ENCODE results near the gene ILKAP.

The ILKAP gene

DNA sequence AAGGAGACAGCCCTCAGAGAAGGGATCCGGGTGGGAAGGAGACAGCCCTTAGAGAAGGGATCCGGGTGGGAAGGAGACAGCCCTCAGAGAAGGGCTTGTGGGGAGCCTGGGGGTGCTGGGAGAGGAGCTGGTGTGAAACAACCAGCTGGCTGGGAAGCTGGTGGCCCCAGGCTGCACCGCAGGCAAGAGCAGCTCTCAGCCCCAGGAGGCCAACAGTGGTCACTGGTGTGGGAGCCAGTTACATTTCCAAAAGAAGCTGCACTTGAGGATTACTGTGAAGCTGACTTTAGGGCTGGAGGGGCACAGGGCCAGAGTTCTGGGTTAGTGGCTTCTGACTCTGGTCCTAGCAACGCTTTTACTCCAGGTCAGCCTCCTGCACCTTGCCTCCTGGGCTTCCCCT lies 33.1 kb upstream of the ILKAP start:
- no peak for DNase-seq

DNA sequence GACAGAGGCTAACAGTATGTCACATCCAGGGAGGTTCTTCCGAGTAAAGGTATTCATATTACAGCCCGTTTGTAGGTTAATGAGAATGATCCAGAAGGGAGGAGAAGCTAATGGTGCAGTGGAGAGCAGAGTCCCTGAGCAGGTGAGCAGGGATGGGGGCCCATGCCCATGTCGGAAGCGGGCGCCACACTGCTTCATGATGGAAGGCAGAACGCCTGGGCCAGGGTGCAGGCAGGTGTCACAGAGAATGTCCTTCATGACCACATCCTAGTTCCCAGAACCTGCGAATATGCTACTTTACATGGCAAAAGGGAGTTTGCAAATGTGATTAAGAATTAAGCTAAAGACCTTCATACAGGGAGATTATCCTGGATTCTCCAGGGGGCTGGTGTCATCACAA lies 32.4 kb upstream of the ILKAP start:
- DNase-seq = no peak

- DNase-seq = no peak
Measured at GRCh38 chr2:238235331-238235732, 31.8 kb upstream of the ILKAP start.

DNA sequence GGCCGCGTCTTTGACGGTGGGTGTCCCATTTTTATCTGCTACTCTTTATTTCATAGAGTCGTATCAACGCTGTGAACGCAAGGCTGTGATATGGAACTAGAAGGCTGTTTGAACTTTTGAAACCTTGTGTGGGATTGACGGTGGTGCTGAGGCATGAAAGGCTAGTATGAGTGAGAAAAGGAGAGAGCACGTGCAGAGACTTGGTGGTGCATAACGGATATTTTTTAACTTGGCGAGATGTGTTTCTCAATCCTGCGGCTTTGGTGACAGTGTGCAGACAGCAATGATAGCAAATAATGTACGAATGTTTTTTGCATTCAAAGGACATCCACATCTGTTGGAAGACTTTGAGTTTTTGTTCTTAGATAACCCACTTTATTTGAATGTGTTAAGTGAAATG lies 30.1 kb upstream of the ILKAP start:
- no peak for DNase-seq

DNA sequence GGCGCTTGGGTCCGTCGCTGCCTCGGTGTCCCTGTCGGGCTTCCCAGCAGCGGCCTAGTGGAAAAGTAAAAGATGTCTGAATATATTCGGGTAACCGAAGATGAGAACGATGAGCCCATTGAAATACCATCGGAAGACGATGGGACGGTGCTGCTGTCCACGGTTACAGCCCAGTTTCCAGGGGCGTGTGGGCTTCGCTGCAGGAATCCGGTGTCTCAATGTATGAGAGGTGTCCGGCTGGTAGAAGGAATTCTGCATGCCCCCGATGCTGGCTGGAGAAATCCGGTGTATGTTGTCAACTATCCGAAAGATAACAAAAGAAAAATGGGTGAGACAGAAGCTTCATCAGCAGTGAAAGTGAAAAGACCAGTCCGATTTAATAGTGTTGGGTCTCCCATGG lies 28.3 kb upstream of the ILKAP start:
- DNase-seq = no peak

DNA sequence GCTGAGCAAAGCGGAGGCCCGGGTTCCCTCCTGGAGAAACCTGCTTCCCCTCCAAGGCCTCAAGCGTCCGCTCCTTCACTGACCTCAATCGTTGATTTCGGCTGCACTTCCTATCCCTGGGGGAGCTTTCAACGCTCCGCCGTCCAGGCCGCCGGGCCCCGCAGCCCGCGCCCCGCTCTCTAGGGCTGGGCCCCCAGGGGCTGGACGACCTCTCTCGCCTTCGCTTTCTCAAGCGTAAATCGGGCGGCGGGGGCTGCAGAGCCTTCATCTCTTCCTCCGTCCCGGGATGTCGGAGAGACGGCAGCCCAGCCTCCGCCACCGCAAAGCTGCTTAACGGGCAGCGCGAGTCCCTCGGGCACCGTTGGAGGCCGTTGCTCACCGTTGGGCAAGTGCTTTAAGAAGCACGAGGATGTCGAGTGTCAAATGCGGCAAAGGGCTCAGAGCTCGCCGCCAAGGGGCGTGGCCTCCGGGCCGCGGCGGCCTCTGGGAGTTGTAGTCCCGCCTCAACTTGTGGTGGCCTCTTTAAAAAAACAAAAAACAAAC lies 27.8 kb upstream of the ILKAP start:
- no peak for DNase-seq

DNA sequence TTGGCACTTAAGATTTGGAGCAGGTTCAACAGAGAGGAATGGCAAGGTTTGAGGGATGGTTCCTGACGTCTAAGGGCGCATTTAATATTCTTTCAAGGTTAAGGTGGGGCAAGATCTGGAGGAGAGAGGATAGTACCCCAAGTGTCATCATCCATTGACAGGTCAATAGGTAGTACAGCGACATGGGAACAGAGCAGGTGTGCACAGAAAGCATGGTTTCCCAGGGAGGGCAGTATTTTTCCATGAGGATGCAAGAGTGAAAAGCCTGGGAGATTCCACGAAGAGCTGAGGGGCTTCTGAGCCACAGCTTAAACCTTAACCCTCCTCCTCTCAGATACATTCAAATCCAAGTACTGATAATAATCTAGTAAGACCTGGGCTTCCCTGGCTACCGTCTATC lies 27.2 kb upstream of the ILKAP start:
- DNase-seq = no peak

GRCh38 chr2:238228700-238229099 lies 25.2 kb upstream of the ILKAP start:
- DNase-seq = no peak

GRCh38 chr2:238227587-238228032 lies 24.1 kb upstream of the ILKAP start:
- no peak for DNase-seq

DNA sequence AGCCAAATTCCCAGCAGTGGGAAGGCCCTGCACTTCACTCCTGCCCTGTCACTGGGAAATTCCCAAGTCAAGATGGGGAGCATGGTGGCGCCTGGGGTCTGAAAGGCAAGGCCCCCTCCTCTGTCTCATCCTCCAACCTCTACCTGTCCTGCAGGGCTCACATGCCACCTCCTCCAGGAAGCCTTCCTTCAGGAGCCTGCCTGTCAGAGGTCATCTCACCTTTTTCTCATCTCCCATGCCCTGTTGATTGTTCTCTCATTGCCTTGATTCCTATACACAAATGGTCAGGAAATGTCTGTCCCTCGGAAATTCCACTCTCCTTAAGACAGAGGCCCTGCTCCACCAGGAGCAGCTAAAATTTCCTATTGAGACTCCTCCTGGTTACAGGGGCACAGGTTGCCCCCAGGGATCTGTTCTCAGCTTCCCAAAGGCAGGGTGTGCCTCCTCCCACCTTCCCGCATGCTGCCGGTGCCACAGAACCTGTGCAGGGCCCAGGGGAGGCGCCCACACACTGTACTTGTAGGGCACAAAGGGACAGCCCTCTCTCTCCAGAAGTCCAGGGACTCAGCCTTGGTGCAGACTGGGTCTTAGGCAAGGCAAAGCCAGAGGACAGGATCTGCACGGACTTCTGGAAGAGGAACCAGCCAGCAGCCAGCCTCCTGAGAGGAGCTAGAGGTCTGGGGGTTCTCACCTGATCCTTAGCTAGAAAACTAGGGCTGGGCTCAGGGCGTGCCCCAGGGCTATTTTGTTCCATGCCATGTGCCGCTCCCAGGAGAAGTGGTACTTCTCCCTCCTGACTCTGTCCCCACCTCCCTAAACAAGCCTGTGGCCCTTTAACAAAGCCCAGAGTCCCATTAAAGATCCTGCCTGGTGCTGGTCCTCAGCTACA lies 23.4 kb upstream of the ILKAP start:
- no peak for DNase-seq

GRCh38 chr2:238225911-238226697 lies 22.6 kb upstream of the ILKAP start:
- DNase-seq = no peak

DNA sequence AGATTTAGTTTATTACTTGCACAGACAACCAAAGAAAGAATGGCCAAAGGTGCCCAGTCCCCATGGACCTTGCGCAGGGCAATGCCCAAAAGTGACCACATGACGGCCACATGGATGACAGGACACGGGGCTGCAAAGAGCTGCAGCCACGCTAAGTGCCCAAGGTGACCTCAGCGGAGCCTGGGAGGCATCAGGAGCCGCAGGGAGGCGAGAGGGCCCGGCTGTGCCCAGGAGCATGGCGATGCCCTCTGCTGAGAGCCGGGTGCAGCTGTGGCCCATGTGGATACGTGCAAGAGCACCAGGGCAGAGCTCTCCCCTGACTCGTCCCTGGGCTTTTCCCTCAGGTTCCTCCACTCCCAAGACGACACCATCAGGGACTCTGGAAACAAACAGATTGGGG lies 21.6 kb upstream of the ILKAP start:
- DNase-seq = no peak

DNA sequence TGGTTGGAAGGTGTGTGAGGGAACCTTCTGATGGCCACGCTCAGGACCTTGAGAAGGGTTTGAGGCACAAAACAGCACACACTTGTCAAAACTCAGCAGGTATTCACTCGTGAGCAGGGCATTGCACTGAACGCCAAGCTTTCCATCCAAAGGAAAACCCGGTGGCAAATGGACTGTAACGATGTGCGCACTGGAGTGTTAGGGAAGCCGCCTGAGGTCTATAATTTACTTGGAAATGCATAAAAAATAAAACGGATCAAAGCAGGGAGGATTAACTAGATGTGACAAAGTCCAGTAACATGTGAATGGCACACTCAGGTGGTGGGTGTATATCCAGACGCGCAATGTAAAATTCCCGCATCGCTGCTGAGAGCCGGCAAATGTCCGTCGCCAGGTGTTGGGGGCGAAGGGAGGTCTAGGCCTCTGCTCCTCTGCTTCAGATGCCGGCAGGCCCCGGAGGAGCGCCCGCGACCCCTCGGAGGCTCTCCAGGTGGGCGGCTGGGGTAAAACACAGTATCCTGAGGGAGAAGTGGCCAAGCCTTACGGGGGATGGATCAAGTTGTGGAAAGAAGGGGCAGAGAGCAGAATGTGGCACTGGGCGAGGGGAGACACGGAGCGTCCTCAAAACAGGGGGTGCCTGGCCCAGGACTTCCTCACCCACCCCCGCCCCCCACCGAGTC lies 21.0 kb upstream of the ILKAP start:
- no peak for DNase-seq

DNA sequence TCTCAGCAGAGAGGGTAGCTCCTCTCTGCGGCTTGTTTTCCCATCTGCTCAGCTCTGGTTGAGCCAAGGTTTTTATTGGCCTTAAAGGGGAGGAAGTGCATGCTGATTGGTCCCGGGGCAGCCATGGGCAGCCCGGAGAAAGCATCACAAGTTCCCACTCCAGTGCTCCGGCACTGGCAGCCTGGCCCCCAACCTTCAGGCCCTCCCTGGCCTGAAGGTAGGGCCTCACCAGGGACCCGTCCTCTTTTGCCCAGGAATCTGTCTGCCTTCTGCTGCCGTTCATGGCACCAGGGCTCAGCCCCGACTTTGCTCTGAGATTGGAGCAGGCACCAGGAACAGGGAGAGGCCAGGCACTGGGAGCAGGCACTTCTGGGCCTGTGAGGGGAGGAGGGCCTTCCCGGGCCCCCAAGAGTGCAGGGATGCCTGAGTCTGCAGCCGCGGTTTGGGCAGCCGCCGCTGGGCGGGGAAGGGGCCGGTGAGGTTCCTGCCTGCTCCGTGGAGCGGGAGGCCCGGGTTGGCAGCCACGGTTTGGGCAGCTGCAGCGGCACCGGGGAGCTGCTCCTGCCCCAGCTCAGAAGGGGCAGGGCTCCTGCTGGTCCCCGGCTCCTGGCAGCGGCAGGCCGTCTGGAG lies 17.5 kb upstream of the ILKAP start:
- no peak for DNase-seq

DNA sequence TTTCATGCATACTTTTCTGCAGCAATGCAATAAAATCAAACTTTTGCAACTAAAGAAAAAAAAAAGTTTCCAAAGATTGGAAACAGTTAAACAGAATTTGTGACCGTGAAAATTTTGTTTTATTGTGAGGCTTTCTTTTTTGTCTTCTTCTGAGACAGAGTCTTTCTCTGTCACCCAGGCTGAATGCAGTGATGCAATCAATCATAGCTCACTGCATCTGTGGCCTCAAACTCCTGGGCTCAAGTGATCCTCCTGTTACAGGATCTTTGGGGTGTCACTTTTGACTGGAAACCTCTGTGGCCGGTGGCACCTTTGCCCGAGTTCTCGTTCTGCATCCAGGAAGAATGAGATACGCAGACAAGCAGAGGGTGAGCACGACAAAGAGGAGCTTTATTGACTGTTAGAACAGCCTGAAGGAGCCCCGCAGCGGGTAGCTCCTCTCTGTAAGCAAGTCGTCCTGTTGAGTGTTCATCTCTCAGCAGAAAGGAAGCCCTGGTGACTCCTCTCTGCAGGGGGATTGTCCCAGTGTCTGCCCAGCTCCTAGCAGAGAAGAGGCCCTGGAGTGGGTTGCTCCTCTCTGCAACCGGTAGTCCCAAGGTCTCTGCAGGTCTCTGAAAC lies 16.9 kb upstream of the ILKAP start:
- DNase-seq = no peak

GRCh38 chr2:238216651-238217184 lies 13.2 kb upstream of the ILKAP start:
- no peak for DNase-seq

DNA sequence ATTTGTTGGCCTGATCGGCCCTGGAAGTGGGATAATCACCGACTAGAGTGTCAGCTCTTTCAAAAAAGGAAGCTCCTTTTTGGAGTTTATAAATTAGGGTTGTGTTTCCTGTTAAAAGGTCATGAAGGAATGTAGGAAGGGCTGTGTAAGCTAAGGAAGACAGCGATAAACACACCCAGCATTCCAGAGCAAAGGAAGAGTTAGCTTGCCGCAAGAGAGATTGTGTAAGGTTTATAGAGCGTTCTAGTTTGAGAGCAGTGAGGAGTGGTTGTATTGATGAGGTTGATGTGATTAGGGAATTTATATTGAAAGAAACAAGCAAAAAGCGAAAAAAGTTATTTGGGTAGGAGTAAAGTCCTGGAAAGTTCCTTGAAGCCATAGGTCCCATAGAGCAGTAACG lies 3.5 kb upstream of the ILKAP start:
- no peak for DNase-seq

DNA sequence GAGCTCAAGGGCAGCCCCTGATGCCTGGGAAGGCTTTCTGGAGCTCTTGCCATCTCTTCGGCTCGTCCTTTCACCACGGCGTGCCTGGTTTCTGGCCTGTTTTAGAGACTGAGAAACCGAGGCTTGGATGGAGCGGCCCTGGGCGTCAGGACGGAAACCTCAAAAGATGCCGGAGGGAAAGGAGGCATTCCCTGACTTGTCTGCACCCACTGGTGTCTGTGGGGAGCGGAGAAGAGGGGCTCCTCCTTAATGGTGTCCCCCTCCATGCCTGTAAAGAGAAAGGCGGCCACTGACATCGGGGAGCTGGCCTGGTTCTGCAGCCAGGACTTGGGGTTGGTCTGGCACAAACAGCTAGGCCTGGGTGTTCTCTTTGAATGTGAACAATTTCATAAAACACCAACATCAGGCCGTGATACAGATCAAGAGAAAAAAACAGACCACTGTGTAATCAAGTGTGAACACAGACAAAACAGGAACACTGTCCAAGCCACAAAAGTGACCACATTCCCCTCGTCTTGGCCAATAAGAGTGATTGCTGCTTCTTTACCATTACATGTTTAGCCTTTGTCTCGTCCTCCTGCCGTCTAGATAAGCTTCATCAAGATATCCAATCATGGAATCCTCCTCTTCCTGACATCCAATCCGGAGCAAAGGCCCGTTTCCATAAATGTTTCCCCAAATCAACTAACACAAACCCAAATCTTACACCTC lies 633 bp upstream of the ILKAP start:
- DNase-seq = no peak

DNA sequence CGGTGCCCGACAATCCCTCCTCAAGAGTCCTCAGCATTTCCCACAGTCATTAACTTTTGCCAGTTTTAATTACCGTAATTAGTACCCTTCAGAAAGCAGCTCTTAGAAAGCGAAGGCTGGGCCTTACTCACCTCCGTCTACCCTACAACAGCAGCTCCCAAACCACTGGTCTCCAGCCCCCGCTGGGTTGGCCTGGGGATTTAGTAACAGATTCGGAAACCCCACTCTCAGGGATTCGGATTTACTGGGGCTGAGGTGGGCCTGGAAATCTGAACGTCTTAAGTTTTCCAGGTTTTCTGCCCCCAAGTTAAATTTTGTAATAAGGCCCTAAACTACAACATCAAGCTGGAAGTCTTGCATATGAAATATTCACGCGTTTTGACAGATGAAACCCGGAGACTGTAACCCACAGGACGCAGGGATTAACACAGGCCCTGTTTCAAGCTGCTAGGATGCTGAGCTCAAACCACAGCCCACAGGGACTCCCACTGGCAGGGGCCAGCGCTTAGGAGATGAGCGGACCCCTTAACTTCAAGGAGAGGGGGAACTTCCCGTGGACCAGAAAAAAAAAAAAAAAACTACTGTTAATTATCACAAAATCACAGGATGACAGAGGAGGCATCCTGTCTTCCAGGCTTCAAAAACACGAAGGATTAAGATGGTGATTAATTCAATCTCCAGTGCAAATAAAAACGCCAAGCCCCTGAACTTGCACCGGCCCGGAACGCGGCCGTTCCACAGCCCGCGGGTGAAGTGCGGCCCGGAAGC lies 985 bp downstream of the ILKAP start:
- DNase-seq = no peak

- no peak for DNase-seq
Measured at GRCh38 chr2:238190445-238190844, 13.1 kb downstream of the ILKAP start.

All from NCI-H2081 treated with DMSO at 0.1 percent for 48 hours (cell line).